ENCODE data around the gene SLC41A3.

Gene SLC41A3

GRCh38 chr3:126127904-126128303 is 44.0 kb upstream of the SLC41A3 start:
- Histone ChIP-seq H3K27ac (ENCODE audit: low read length) (no peak overlapping the region), H3K4me3 (ENCODE audit: low read length) (no peak overlapping the region), H3K36me3 (ENCODE audit: control insufficient read depth, insufficient read depth, low read length) (no peaks in the 10 kb centered on the region), H3K9me3 (ENCODE audit: control insufficient read depth, insufficient read depth, low read length) (no peaks in the 10 kb centered on the region), H3K27me3 (ENCODE audit: control insufficient read depth, insufficient read depth, low read length) (no peaks in the 10 kb centered on the region), H3K4me1 (ENCODE audit: control insufficient read depth, insufficient read depth, low read length) (peaks cover 2% of the 10 kb centered on the region; the same call in 1 of the 2 replicates)
- WGBS (ENCODE audit: insufficient coverage, insufficient read length) = no CpG with 5 or more reads among the region's 7 CpGs
- no peak for DNase-seq (ENCODE audit: low read depth, low spot score)

GRCh38 chr3:126127452-126127851 is 43.5 kb upstream of the SLC41A3 start:
- Histone ChIP-seq H3K4me1 (ENCODE audit: control insufficient read depth, insufficient read depth, low read length) (no peaks in the 10 kb centered on the region), H3K9me3 (ENCODE audit: control insufficient read depth, insufficient read depth, low read length) (no peaks in the 10 kb centered on the region), H3K27me3 (ENCODE audit: control insufficient read depth, insufficient read depth, low read length) (no peaks in the 10 kb centered on the region), H3K4me3 (ENCODE audit: low read length) (no peak overlapping the region), H3K27ac (ENCODE audit: low read length) (no peak overlapping the region), H3K36me3 (ENCODE audit: control insufficient read depth, insufficient read depth, low read length) (no peaks in the 10 kb centered on the region)
- no peak for DNase-seq (ENCODE audit: low read depth, low spot score)
- WGBS (ENCODE audit: insufficient coverage, insufficient read length) = no CpG with 5 or more reads among the region's 10 CpGs

GRCh38 chr3:126126811-126127431 is 43.0 kb upstream of the SLC41A3 start:
- no peak overlapping the region for H3K4me3 ChIP-seq (ENCODE audit: low read length)
- no peak overlapping the region for H3K27ac ChIP-seq (ENCODE audit: low read length)
- no peak for DNase-seq (ENCODE audit: low read depth, low spot score)
- no peaks in the 10 kb centered on the region for H3K9me3 ChIP-seq (ENCODE audit: control insufficient read depth, insufficient read depth, low read length)
- H3K4me1 ChIP-seq (ENCODE audit: control insufficient read depth, insufficient read depth, low read length) = no peaks in the 10 kb centered on the region
- H3K36me3 ChIP-seq (ENCODE audit: control insufficient read depth, insufficient read depth, low read length) = no peaks in the 10 kb centered on the region
- H3K27me3 ChIP-seq (ENCODE audit: control insufficient read depth, insufficient read depth, low read length) = no peaks in the 10 kb centered on the region
- WGBS (ENCODE audit: insufficient coverage, insufficient read length) = no CpG with 5 or more reads among the region's 10 CpGs

- H3K27ac ChIP-seq (ENCODE audit: low read length) = no peak overlapping the region
- no peak for DNase-seq (ENCODE audit: low read depth, low spot score)
- no peaks in the 10 kb centered on the region for H3K36me3 ChIP-seq (ENCODE audit: control insufficient read depth, insufficient read depth, low read length)
- no CpG with 5 or more reads among the region's 12 CpGs for WGBS (ENCODE audit: insufficient coverage, insufficient read length)
- no peaks in the 10 kb centered on the region for H3K9me3 ChIP-seq (ENCODE audit: control insufficient read depth, insufficient read depth, low read length)
- no peaks in the 10 kb centered on the region for H3K27me3 ChIP-seq (ENCODE audit: control insufficient read depth, insufficient read depth, low read length)
- H3K4me3 ChIP-seq (ENCODE audit: low read length) = no peak overlapping the region
- no peaks in the 10 kb centered on the region for H3K4me1 ChIP-seq (ENCODE audit: control insufficient read depth, insufficient read depth, low read length)
Measured at GRCh38 chr3:126126286-126126685, 42.4 kb upstream of the SLC41A3 start.

- Histone ChIP-seq H3K4me3 (ENCODE audit: low read length) (no peak overlapping the region), H3K36me3 (ENCODE audit: control insufficient read depth, insufficient read depth, low read length) (no peaks in the 10 kb centered on the region), H3K27ac (ENCODE audit: low read length) (no peak overlapping the region), H3K27me3 (ENCODE audit: control insufficient read depth, insufficient read depth, low read length) (no peaks in the 10 kb centered on the region), H3K4me1 (ENCODE audit: control insufficient read depth, insufficient read depth, low read length) (no peaks in the 10 kb centered on the region), H3K9me3 (ENCODE audit: control insufficient read depth, insufficient read depth, low read length) (no peaks in the 10 kb centered on the region)
- WGBS (ENCODE audit: insufficient coverage, insufficient read length) = no CpG with 5 or more reads among the region's 2 CpGs
- no peak for DNase-seq (ENCODE audit: low read depth, low spot score)
Measured at GRCh38 chr3:126125781-126126251, 41.9 kb upstream of the SLC41A3 start.

GRCh38 chr3:126125341-126125740 is 41.4 kb upstream of the SLC41A3 start:
- no peak for DNase-seq (ENCODE audit: low read depth, low spot score)
- H3K4me3 ChIP-seq (ENCODE audit: low read length) = no peak overlapping the region
- WGBS (ENCODE audit: insufficient coverage, insufficient read length) = no CpG with 5 or more reads among the region's 5 CpGs
- H3K4me1 ChIP-seq (ENCODE audit: control insufficient read depth, insufficient read depth, low read length) = no peaks in the 10 kb centered on the region
- no peaks in the 10 kb centered on the region for H3K9me3 ChIP-seq (ENCODE audit: control insufficient read depth, insufficient read depth, low read length)
- no peaks in the 10 kb centered on the region for H3K36me3 ChIP-seq (ENCODE audit: control insufficient read depth, insufficient read depth, low read length)
- no peak overlapping the region for H3K27ac ChIP-seq (ENCODE audit: low read length)
- no peaks in the 10 kb centered on the region for H3K27me3 ChIP-seq (ENCODE audit: control insufficient read depth, insufficient read depth, low read length)

- Histone ChIP-seq H3K36me3 (ENCODE audit: control insufficient read depth, insufficient read depth, low read length) (no peaks in the 10 kb centered on the region), H3K9me3 (ENCODE audit: control insufficient read depth, insufficient read depth, low read length) (no peaks in the 10 kb centered on the region), H3K27ac (ENCODE audit: low read length) (no peak overlapping the region), H3K27me3 (ENCODE audit: control insufficient read depth, insufficient read depth, low read length) (no peaks in the 10 kb centered on the region), H3K4me1 (ENCODE audit: control insufficient read depth, insufficient read depth, low read length) (no peaks in the 10 kb centered on the region), H3K4me3 (ENCODE audit: low read length) (no peak overlapping the region)
- no peak for DNase-seq (ENCODE audit: low read depth, low spot score)
- no CpG with 5 or more reads among the region's 9 CpGs for WGBS (ENCODE audit: insufficient coverage, insufficient read length)
Measured at GRCh38 chr3:126124896-126125295, 41.0 kb upstream of the SLC41A3 start.

GRCh38 chr3:126124148-126124868 is 40.4 kb upstream of the SLC41A3 start:
- no peak for DNase-seq (ENCODE audit: low read depth, low spot score)
- H3K9me3 ChIP-seq (ENCODE audit: control insufficient read depth, insufficient read depth, low read length) = no peaks in the 10 kb centered on the region
- no CpG with 5 or more reads among the region's 10 CpGs for WGBS (ENCODE audit: insufficient coverage, insufficient read length)
- no peaks in the 10 kb centered on the region for H3K36me3 ChIP-seq (ENCODE audit: control insufficient read depth, insufficient read depth, low read length)
- H3K27ac ChIP-seq (ENCODE audit: low read length) = no peak overlapping the region
- H3K4me3 ChIP-seq (ENCODE audit: low read length) = no peak overlapping the region
- H3K4me1 ChIP-seq (ENCODE audit: control insufficient read depth, insufficient read depth, low read length) = no peaks in the 10 kb centered on the region
- H3K27me3 ChIP-seq (ENCODE audit: control insufficient read depth, insufficient read depth, low read length) = no peaks in the 10 kb centered on the region

- no peak overlapping the region for H3K4me3 ChIP-seq (ENCODE audit: low read length)
- H3K4me1 ChIP-seq (ENCODE audit: control insufficient read depth, insufficient read depth, low read length) = no peaks in the 10 kb centered on the region
- no CpG with 5 or more reads among the region's 4 CpGs for WGBS (ENCODE audit: insufficient coverage, insufficient read length)
- no peak for DNase-seq (ENCODE audit: low read depth, low spot score)
- H3K9me3 ChIP-seq (ENCODE audit: control insufficient read depth, insufficient read depth, low read length) = no peaks in the 10 kb centered on the region
- no peaks in the 10 kb centered on the region for H3K27me3 ChIP-seq (ENCODE audit: control insufficient read depth, insufficient read depth, low read length)
- no peaks in the 10 kb centered on the region for H3K36me3 ChIP-seq (ENCODE audit: control insufficient read depth, insufficient read depth, low read length)
- H3K27ac ChIP-seq (ENCODE audit: low read length) = no peak overlapping the region
Measured at GRCh38 chr3:126121632-126122031, 37.7 kb upstream of the SLC41A3 start.

- Histone ChIP-seq H3K9me3 (ENCODE audit: control insufficient read depth, insufficient read depth, low read length) (no peaks in the 10 kb centered on the region), H3K4me1 (ENCODE audit: control insufficient read depth, insufficient read depth, low read length) (no peaks in the 10 kb centered on the region)
- no CpG with 5 or more reads among the region's 9 CpGs for WGBS (ENCODE audit: insufficient coverage, insufficient read length)
Measured at GRCh38 chr3:126121074-126121473, 37.1 kb upstream of the SLC41A3 start.

GRCh38 chr3:126119976-126120375 is 36.1 kb upstream of the SLC41A3 start:
- Histone ChIP-seq H3K36me3 (ENCODE audit: control insufficient read depth, insufficient read depth, low read length) (no peaks in the 10 kb centered on the region), H3K27ac (ENCODE audit: low read length) (no peak overlapping the region), H3K9me3 (ENCODE audit: control insufficient read depth, insufficient read depth, low read length) (no peaks in the 10 kb centered on the region), H3K4me3 (ENCODE audit: low read length) (no peak overlapping the region), H3K4me1 (ENCODE audit: control insufficient read depth, insufficient read depth, low read length) (no peaks in the 10 kb centered on the region; the same call in 1 of the 2 replicates), H3K27me3 (ENCODE audit: control insufficient read depth, insufficient read depth, low read length) (no peaks in the 10 kb centered on the region)
- WGBS (ENCODE audit: insufficient coverage, insufficient read length) = no CpG with 5 or more reads among the region's 8 CpGs
- DNase-seq (ENCODE audit: low read depth, low spot score) = no peak

More at GRCh38 chr3:126121074-126121473, 37.1 kb upstream of the SLC41A3 start:
- H3K36me3 ChIP-seq (ENCODE audit: control insufficient read depth, insufficient read depth, low read length) = no peaks in the 10 kb centered on the region
- no peak overlapping the region for H3K4me3 ChIP-seq (ENCODE audit: low read length)
- no peak overlapping the region for H3K27ac ChIP-seq (ENCODE audit: low read length)
- no peaks in the 10 kb centered on the region for H3K27me3 ChIP-seq (ENCODE audit: control insufficient read depth, insufficient read depth, low read length)
- DNase-seq (ENCODE audit: low read depth, low spot score) = no peak
